ENCODE results near the gene FAM81A.
"Not testable (repeated sequence)": the region's sequence is repeated elsewhere in the genome, so short reads cannot be mapped to it uniquely, and the experiment has no call there.

Gene FAM81A

DNA sequence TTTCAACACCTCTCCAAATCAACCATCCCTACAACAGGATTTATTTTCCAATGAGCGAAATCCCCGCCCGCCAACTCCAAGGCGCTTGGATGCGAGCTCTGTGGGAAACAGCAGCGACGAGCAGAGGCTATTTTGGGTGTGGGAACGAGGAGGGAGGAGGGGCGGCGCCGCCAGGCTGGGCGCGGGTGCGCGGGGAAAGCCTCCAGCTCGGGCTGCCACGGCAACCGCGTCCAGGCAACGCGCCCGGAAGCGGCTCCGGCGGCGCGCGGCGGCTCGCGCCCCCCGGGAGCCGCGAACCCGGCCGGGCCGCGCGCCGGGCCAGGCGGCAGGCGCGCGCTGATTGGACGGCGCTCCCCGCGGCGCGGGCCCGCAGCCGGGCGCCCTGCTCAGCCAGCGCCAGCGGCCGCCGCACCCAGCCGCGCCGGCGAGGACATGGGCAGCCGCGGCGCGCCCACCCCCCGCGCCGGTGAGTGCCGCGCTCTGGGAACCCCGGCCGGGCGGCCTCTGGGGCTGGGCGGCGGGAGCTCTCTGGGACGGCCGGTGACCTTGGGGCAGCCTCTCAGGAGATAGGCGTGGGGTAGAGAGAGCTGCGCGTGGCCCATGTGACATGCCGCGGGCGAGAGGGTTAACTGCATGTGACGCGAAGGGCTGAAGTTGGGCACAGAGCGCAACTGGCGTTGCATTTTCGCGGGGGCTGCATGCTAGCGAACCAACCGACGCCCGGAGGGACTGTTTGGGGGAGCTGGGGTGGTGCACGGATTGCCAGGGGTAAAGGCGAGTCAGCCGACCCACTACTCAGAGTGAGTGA is at the start of gene FAM81A:
TSS of gene FAM81A (plus strand) at position 370 of the 808 bp plus-strand sequence. CDS start 20,441 bp downstream, outside the sequence.
- DNase-seq (ENCODE audit: low read depth) = peak; percentile 6

- DNase-seq (ENCODE audit: low read depth) = no peak
Observed at GRCh38 chr15:59388670-59389069, 49.3 kb upstream of the FAM81A start.

- no peak for DNase-seq (ENCODE audit: low read depth)
Observed at GRCh38 chr15:59392299-59392698, 45.7 kb upstream of the FAM81A start.

GRCh38 chr15:59394166-59394661 is 43.8 kb upstream of the FAM81A start:
- DNase-seq (ENCODE audit: low read depth) = no peak

GRCh38 chr15:59396211-59396610 is 41.8 kb upstream of the FAM81A start:
- no peak for DNase-seq (ENCODE audit: low read depth)

DNA sequence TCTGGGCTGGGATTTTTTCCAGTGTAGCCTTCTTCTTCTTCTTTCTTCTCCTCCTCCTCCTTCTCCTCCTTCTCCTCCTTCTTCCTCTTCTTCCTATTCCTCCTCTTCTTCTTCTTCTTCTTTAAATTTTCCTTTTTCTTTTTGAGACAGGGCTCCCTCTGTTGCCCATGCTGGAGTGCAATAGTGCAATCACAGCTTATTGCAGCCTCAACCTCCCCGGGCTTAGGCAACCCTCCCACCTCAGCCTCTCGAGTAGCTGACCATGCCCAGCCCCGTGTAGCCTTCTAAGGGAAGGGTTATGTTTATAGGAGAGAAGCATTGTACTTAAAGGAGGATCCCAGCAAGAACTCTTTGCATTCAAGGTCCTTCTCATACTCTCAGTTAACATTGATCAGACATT is 41.3 kb upstream of the FAM81A start:
- DNase-seq (ENCODE audit: low read depth) = no peak

DNA sequence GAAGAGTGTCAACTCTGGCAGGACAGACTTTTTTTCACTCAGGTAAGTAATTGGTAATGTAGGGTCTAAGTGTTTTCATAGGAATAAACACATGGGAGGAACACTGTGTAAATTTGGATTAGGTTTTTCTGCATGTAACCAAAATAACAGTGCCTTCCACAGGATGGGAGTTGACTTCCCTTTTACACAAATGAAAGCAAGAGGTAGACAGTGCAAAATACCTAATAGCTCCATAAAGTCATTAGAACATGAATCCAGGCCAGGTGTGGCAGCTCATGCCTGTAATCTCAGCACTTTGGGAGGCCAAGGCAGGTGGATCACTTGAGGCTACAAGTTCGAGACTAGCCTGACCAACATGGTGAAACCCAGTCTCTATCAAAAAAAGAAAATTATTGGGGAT is 39.8 kb upstream of the FAM81A start:
- no peak for DNase-seq (ENCODE audit: low read depth)

DNA sequence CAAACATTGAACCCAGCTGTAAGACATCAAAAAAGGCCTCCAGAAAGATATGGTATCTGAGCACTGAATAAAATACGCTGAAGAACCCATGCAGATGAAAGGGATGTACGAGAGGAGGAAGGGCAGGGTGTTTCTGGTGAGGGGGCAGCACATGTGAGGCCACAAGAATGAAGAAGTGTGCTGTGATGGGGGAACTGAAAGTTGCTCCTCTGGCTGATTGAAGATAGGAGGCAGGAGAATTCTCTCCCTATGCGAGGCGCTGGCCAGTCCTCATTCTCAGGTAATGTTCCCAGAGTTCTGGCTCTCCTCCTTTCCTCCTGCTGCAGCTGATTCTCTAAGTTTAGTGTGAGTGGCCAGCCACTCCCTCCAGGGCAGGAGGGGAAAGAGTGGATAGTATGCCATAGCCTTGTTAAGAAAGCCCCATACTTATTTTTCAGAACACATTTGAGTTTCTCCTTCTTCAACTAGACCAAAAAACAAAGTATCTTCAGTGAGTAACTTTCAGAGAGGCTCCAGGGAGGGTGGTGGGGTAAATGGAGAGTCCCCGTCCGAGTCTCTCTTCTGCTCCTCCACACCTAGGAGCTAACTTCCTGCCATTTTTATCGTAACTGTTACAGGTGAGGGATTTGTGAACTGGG is 38.4 kb upstream of the FAM81A start:
- no peak for DNase-seq (ENCODE audit: low read depth)

- no peak for DNase-seq (ENCODE audit: low read depth)
Observed at GRCh38 chr15:59400103-59400813, 37.7 kb upstream of the FAM81A start.

- DNase-seq (ENCODE audit: low read depth) = not testable (repeated sequence)
Observed at GRCh38 chr15:59401051-59401823, 36.7 kb upstream of the FAM81A start.

DNA sequence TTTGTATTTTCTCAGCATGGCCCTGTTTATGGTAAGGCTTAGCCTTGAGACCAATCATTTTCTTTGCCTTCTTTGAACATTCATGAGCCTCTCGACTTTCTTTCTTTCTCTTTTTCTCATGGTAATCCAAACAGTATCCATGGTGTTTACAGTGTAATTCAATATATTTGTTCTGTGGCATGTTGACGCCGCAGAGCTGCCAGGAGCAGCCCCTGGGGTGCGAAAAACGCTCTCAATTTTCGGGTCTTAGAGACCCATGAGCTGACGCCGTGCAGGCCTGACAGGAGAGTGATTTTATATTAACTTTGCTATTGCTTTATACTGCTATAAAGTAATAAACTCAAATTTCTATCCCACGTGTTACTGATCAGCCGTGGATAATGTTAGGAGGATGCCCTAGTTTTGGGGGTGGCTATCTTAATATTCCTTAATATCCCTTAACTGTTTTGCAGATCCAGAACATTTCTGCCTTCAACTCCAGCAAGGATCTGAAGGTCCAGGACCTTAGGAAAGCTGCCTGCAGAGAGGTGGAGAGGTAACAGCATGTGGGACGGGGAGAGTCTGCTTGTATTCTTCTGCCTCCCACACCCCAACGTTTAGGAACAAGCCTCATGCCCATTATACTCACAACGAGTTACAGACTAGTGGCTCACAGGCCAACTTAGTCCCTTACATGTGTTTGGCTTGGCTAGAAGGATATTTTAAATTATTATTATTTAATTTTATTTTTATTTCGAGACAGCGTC is 36.0 kb upstream of the FAM81A start:
- DNase-seq (ENCODE audit: low read depth) = no peak

DNA sequence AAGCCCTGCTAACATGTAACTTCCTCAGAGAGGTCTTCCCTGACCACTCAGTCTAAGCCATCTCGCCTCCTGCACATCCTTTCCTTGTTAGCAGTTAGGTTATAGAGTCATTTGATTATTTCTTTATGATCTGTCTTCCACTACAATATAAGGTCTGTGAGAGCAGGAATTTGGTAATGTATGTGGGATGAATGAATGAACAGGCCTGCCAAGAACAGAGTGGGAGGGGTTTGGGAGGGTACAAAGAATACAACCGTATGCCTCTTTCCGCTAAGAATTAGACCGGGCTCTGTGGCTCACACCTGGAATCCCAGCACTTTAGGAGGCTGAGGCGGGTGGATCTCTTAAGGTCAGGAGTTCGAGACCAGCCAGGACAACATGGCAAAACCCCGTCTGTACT is 32.9 kb upstream of the FAM81A start:
- DNase-seq (ENCODE audit: low read depth) = no peak

DNA sequence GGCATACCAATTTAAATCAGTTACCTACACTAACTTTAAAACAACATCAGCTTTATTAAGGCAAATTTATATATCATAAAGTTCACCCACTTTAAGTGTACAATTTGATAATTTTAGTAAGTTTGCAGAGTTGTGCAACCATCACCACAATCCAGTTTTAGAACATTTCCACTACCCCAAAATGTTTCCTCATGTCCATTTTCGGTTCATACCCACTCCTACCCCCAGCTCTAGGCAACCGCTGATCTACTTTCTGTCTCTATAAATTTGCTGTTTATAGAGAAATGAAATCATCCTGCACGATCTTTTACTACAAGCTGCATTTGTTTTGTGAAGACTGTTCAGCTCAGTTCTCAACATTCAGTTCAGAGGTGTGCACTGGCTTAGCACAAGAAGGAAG is 31.5 kb upstream of the FAM81A start:
- no peak for DNase-seq (ENCODE audit: low read depth)

DNA sequence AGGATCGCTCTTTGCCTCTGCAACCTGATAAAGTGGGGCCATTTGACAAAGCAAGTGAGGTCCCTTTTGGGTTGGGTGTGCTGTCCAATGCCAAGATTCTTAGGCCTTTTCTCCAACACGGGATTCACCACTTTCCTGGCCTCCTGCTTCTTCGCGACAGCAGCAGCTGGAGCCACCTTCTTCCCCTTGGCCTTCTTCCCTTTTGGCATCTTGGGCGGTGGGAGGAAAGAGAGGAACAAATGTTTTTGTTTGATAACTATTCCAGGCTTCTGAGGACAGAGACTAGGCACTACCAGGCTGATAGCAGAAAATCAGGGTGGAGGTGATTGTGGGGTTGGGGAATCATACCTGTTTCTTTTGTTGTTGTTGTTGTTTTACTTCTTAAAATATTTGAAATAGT is 30.0 kb upstream of the FAM81A start:
- DNase-seq (ENCODE audit: low read depth) = no peak

- no peak for DNase-seq (ENCODE audit: low read depth)
Observed at GRCh38 chr15:59410391-59410896, 27.5 kb upstream of the FAM81A start.

DNA sequence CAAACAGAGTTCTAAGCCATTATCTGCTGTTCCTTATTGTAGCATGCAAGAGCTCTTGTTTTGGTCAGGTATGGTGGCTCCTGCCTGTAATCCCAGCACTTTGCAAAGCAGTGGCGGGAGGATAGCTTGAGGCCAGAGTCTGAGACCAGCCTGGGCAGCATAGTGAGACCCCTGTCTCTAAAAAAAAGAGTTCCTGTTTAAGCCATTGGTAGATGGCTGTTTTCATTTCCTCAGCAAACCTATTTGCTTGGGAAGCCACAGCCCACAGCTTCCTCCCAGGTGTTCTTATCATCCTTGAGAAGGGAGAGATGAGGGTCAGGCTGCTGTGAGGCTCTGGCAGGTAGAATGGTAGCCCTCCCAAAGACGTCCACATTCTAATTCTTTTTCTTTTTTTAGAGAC is 24.4 kb upstream of the FAM81A start:
- no peak for DNase-seq (ENCODE audit: low read depth)

GRCh38 chr15:59416816-59417215 is 21.2 kb upstream of the FAM81A start:
- no peak for DNase-seq (ENCODE audit: low read depth)

GRCh38 chr15:59419170-59419569 is 18.8 kb upstream of the FAM81A start:
- DNase-seq (ENCODE audit: low read depth) = no peak

GRCh38 chr15:59420108-59420507 is 17.9 kb upstream of the FAM81A start:
- DNase-seq (ENCODE audit: low read depth) = no peak

DNA sequence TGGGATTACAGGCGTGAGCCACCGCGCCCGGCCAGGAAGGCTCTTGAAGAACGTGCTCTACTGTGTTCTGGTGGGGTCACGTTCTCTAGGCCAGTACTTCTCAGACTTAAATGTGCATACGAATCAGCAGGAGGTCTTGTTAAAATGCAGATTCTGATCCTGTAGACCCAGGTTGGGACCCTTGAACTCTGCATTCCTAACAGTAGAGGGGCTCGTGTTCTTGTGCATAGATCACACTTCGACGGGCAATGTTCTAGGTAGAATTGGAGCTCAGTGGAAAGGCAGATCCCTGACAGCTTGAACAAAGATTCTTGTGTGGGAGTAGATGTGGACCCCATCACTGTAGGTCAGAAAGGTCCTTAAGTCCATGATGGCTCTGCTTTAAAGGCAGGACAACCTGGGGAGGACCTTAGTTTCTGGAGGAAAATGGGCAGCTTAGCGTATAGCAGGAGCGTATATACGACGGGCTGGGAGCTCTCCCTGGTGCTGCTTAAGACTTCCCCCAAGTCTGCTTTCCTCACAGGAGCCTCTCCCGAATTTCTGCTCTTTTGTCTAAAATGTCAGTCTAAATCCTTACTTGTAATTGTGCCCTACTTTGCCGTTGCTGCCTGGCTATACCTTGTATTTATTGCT is 16.9 kb upstream of the FAM81A start:
- DNase-seq (ENCODE audit: low read depth) = no peak

GRCh38 chr15:59424616-59425015 is 13.4 kb upstream of the FAM81A start:
- no peak for DNase-seq (ENCODE audit: low read depth)
